KOPT-K1 (cell line): ENCODE measurements around the gene MAFB.

Experiments used
- H3K27ac ChIP-seq: fragments of 200-600 bp; sonication (generic); 2 replicates; pipeline ENCODE4 v1.5.1; 2016; ENCODE audit warnings: antibody characterized with exemption, mild to moderate bottlenecking, low read depth, low read length; ENCODE audit not compliant: poor library complexity, severe bottlenecking
- H3K36me3 ChIP-seq: fragments of 200-600 bp; sonication (generic); 2 replicates; pipeline ENCODE4 v1.5.1; 2017; ENCODE audit warnings: antibody characterized with exemption, mild to moderate bottlenecking, low read length, moderate library complexity; ENCODE audit not compliant: insufficient read depth
- H3K9me3 ChIP-seq: fragments of 200-600 bp; sonication (generic); 2 replicates; pipeline ENCODE4 v1.5.1; 2017; ENCODE audit warnings: antibody characterized with exemption, low read length, mild to moderate bottlenecking; ENCODE audit not compliant: insufficient read depth, poor library complexity, severe bottlenecking

Gene MAFB

DNA sequence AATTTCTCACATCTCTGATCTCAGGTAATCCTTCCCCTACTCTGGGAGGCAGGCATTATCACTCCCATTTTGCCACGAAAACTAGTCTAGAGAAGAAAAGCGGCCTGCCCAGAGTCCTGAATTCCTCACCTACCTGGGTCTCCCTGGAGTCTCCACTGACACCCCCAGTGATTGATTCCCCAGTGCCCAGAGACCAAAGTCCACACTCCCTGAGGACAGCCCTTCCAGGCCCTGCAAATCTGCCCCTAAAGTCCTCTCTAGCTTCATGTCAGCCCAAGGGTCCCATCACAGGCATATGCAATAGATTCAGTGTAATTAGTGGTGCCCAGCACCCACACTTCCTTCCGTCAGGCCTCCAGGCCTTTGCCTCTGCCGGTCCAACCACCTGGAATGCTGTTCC, 47.2 kb downstream of the MAFB start:
- Histone ChIP-seq H3K9me3 (no peaks in the 10 kb centered on the region), H3K36me3 (no peaks in the 10 kb centered on the region), H3K27ac (no peak overlapping the region)

DNA sequence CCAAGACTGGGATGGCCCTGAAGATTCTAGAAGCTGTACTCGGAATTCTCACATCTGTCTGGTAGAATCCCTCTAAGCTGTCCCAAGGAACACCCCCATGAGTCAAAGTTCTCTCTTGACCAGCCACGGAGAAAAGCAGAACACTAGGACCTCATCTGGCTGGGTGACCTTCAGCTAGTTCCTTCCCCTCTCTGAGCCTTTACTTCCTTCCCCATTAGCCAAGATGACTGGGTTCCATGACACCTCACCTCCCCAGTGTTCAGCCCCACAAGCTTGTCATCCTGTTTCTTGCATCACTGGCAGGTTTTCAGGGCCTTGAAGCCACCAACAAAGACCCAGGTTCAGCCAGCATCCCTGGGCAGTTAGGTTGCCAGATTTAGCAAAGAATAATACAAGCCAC, 47.8 kb downstream of the MAFB start:
- H3K9me3 ChIP-seq, result no peaks in the 10 kb centered on the region
- H3K27ac ChIP-seq, result no peak overlapping the region
- H3K36me3 ChIP-seq, result no peaks in the 10 kb centered on the region

DNA sequence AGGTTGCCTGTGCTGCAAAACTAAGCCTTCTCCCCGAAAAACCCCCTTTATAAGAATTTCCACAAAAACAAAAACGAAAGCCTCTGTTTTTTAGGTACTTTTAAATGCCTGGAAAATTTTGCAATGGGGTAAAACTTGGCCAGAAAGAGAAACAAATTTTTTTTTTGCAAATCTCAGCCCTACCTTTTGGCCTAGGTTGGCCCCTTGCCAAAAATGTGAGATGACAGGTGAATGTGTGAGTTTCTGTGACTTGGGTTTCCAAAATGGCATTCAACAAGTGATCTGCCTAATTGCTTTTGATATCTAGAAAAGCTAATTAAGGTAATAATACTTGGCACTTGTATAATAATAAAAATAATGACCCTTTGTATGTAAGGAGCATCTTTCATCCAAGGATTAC, 48.4 kb downstream of the MAFB start:
- no peak overlapping the region for H3K27ac ChIP-seq
- no peaks in the 10 kb centered on the region for H3K36me3 ChIP-seq
- no peaks in the 10 kb centered on the region for H3K9me3 ChIP-seq

DNA sequence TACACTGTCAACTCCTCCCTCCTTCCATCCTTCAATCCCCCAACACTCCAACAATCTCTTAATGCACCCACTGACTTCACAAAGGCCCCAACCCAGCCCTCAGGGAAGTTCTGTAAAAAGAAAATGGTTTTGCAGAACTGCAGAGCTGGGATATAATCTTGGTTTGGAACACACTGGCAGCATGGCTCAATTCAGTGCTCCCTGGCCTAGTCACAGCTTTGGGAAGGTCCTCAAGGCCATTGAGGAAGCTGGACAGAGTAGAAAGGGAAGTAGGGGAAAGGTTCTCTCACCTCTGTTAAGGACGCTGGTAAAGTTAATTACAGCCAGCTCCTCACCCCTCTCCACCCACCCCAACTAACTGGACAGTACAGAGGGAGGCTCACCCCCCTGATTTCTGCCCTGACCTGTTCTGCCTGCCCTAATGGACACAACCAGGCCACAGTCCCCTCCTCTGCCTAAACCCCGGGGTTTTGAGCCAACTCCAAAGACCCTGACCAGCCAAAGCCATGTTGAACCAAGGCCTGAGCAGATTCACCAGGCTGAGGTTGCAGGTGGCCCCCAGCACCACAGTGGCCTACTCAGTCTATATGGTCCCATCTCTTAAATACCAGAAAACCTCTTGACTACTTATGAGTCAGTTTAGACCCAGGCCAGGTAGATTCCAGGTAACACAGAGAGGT, 49.2 kb downstream of the MAFB start:
- Histone ChIP-seq H3K9me3 (no peaks in the 10 kb centered on the region), H3K27ac (no peak overlapping the region), H3K36me3 (no peaks in the 10 kb centered on the region)

DNA sequence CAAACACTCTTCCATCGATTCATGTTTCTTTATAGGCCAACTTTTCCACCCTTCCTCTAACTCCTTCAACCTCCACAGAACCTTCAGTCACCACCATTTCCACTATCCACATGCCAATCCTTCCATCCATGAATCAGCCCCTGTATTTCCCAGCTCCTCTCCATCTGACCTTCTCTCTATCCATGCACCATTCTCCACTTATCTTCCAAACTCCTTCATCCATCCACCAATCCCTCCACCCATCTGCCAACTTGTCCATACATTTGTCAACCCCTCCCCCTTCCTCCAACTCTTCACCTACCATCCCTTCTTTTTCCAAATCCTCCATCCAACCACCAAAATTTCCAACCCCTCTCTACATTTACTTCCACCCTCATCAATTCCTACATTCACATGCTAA, 49.9 kb downstream of the MAFB start:
- Histone ChIP-seq H3K9me3 (no peaks in the 10 kb centered on the region), H3K36me3 (no peaks in the 10 kb centered on the region), H3K27ac (no peak overlapping the region)

DNA sequence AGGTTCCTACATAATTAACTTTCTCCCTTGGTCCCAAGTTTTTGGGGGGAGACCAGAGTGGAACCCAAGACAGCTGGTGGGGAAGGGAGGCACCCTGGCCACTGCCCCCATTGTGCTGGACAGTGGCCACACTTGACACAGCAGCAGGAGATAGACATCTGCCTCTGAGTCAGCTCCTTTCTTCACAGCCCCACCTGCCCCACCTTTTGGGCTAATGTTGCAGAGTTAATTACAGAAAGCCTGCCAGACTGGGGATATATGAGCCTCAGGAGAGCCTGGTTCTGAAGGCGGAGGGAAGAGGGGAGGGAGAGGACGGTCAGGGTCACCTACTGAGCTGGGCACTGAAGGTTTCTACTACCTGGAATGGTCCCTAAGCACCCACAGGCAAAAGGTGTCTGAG, 50.6 kb downstream of the MAFB start:
- H3K9me3 ChIP-seq, result no peaks in the 10 kb centered on the region
- no peaks in the 10 kb centered on the region for H3K36me3 ChIP-seq
- H3K27ac ChIP-seq, result no peak overlapping the region

DNA sequence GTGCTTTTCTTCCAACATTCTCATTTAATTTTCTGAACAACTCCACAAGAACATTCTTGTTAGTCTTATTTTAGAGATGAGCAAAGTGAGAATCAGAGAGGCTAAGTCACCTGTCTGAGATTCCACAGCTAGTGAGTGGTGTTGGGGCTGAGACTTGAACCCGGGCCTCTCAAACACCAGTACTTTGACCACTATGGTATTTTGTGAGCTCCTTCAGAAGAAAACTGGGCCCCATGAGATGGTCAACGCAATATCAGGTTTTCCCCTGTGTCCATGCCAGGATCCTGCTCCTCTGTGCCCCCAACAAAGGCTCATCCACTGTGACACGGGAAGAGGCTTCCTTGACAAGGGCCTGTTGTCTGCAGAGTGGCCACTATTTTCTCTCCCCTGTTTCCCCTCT, 51.9 kb downstream of the MAFB start:
- Histone ChIP-seq H3K9me3 (no peaks in the 10 kb centered on the region), H3K36me3 (no peaks in the 10 kb centered on the region), H3K27ac (no peak overlapping the region)

DNA sequence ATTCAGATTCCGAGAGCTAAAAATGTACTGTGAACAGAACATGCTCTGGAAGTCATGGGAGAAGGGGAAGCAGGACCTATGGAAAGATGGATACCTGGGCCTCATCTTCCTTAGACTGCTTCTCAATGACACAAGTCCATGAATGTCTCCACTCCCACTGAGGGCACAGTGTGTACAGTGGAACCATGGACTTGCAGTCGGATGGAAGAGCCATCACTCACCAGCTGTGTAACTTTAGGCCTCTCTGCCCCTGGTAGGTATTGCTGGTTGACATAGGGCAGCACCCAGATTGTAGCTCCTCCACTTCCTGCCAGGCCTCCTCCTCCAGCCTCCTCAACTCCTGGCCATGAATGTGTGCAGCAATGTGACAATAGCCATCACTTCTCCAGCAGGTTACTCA, 52.5 kb downstream of the MAFB start:
- no peaks in the 10 kb centered on the region for H3K9me3 ChIP-seq
- H3K27ac ChIP-seq, result no peak overlapping the region
- H3K36me3 ChIP-seq, result no peaks in the 10 kb centered on the region

DNA sequence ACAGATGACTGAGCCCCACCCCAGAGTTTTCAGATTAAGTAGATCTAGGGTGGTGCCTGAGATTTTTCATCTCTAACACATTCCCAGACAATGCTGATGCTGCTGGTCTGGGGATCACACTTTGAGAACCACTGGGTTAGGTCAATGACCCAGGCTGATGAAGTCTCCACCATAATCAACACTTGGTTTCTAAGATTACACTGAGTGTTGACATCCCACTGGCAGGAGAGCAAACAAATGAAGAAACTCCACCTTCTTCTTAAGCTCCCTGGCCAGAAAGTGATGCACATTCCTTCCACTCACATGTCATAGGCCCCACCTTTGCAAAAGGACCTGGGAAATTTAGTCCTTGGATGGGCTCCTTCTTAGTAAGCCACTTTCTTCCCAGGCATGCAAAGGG, 53.1 kb downstream of the MAFB start:
- no peak overlapping the region for H3K27ac ChIP-seq
- H3K9me3 ChIP-seq, result no peaks in the 10 kb centered on the region
- no peaks in the 10 kb centered on the region for H3K36me3 ChIP-seq
